SK-N-SH treated with all-trans-retinoic acid at 6 μM for 48 hours (cell line): ENCODE measurements around the gene ASCC3.

Experiments used
- ATAC-seq: fragments of 200-7000 bp; cut with Tn5 transposase; 3 replicates; pipeline ENCODE4 v1.9.1; 2020; ENCODE audit warnings: mild to moderate bottlenecking, moderate library complexity
- ARNTL ChIP-seq: fragments of 450-650 bp; formaldehyde crosslinking; IDR thresholded peaks from 2 replicates; pipeline ENCODE4 v1.5.0; 2020; ENCODE audit warnings: low read depth, mild to moderate bottlenecking, moderate library complexity, borderline replicate concordance
- BACH2 ChIP-seq: fragments of 250-450 bp; sonication (Bioruptor Pico); IDR thresholded peaks from 2 replicates; pipeline ENCODE4 v1.9.0; 2021; ENCODE audit warnings: mild to moderate bottlenecking, borderline replicate concordance
- CSDC2 ChIP-seq: fragments of 250-450 bp; sonication (Bioruptor Pico); IDR thresholded peaks from 2 replicates; pipeline ENCODE4 v1.5.0; 2020; ENCODE audit warnings: mild to moderate bottlenecking, moderate library complexity
- ESRRG ChIP-seq: fragments of 250-450 bp; sonication (Bioruptor Pico); IDR thresholded peaks from 2 replicates; pipeline ENCODE4 v1.6.1; 2021; ENCODE audit warnings: mild to moderate bottlenecking
- ISL1 ChIP-seq: fragments of 250-450 bp; sonication (Bioruptor Pico); IDR thresholded peaks from 2 replicates; pipeline ENCODE4 v2.1.2; 2022; ENCODE audit warnings: mild to moderate bottlenecking, moderate library complexity
- OSR1 ChIP-seq: fragments of 250-450 bp; sonication (Bioruptor Pico); IDR thresholded peaks from 2 replicates; pipeline ENCODE4 v1.8.0; 2022; ENCODE audit warnings: moderate library complexity, mild to moderate bottlenecking, inconsistent platforms
- PPARA ChIP-seq: fragments of 250-450 bp; sonication (Bioruptor Pico); IDR thresholded peaks from 2 replicates; pipeline ENCODE4 v1.5.0; 2020; ENCODE audit warnings: mild to moderate bottlenecking, borderline replicate concordance
- RARB ChIP-seq: fragments of 250-450 bp; sonication (Bioruptor Pico); IDR thresholded peaks from 2 replicates; pipeline ENCODE4 v1.8.0; 2021; ENCODE audit warnings: mild to moderate bottlenecking, moderate library complexity
- SNAI2 ChIP-seq: fragments of 250-450 bp; sonication (Bioruptor Pico); IDR thresholded peaks from 2 replicates; pipeline ENCODE4 v1.5.0; 2020; ENCODE audit warnings: mild to moderate bottlenecking, moderate library complexity
- TCF4 ChIP-seq: fragments of 250-450 bp; sonication (Bioruptor Pico); IDR thresholded peaks from 2 replicates; pipeline ENCODE4 v1.8.0; 2021; ENCODE audit warnings: mild to moderate bottlenecking, moderate library complexity, borderline replicate concordance
- TOX ChIP-seq: fragments of 250-450 bp; sonication (Bioruptor Pico); IDR thresholded peaks from 2 replicates; pipeline ENCODE4 v1.8.0; 2021; ENCODE audit warnings: mild to moderate bottlenecking, moderate library complexity, borderline replicate concordance
- ZC3H10 ChIP-seq: fragments of 250-450 bp; sonication (Bioruptor Pico); IDR thresholded peaks from 2 replicates; pipeline ENCODE4 v1.5.1; 2021; ENCODE audit warnings: mild to moderate bottlenecking, moderate library complexity
- ZFP3 ChIP-seq: fragments of 250-450 bp; sonication (Bioruptor Pico); IDR thresholded peaks from 2 replicates; pipeline ENCODE4 v1.5.0; 2020; ENCODE audit warnings: mild to moderate bottlenecking, moderate library complexity
- ZFP30 ChIP-seq: fragments of 450-650 bp; formaldehyde crosslinking; IDR thresholded peaks from 2 replicates; pipeline ENCODE4 v1.5.0; 2022; ENCODE audit warnings: mild to moderate bottlenecking, moderate library complexity
- ZNF565 ChIP-seq: fragments of 450-650 bp; formaldehyde crosslinking; conservative IDR thresholded peaks from 2 replicates; pipeline ENCODE4 v1.5.0; 2020; ENCODE audit warnings: low read depth, mild to moderate bottlenecking, moderate library complexity
- ZNF8 ChIP-seq: fragments of 450-650 bp; formaldehyde crosslinking; IDR thresholded peaks from 2 replicates; pipeline ENCODE4 v1.5.0; 2020; ENCODE audit warnings: mild to moderate bottlenecking, moderate library complexity
- TF ChIP-seq, protein P1 (sequence below): fragments of 250-450 bp; sonication (Bioruptor Pico); IDR thresholded peaks from 2 replicates; pipeline ENCODE4 v1.5.1; 2021; ENCODE audit warnings: mild to moderate bottlenecking, moderate library complexity
- TF ChIP-seq, protein P2 (sequence below): fragments of 250-450 bp; sonication (Bioruptor Pico); IDR thresholded peaks from 2 replicates; pipeline ENCODE4 v1.8.0; 2020; ENCODE audit warnings: mild to moderate bottlenecking, moderate library complexity, borderline replicate concordance

ASCC3 gene

DNA sequence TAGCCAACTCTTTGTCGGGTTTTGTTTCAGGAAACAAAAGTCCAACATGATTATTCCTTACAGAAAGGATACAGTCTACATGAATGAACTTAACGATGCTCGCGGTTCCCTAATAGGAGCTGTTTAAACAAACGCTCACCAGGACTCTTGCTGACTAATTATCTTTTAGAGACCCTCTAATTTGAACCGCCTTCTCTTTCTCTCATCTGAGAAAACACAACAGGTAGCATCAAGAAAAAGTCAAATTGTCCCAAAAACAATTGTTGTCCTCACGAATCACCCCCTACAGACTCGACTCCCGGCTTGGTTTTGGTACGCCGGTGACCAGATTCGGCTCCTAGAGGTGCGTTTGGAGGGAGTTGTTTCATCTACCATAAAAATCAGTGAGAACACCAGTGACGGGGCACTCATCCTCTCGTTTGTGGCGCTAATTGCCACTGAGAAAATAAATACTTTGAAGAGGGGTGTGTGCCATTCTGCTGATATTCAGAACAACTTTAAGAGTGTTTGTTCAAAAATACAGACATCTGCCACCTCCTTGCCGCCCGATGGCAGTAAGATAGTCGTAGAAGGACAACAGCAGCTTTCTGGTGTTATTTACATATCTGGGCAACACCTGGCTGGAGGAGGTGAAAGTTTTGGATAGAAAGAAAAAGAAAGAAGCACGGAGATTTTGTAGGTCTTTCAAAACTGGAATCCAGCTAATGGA is 415.3 kb downstream of the ASCC3 start:
- no peak for TF ChIP-seq TOX (CRISPR knock-in tag)
- no peak for TF ChIP-seq ZFP3
- no peak for TF ChIP-seq ESRRG
- no peak for TF ChIP-seq CSDC2 (CRISPR knock-in tag)
- no peak for TF ChIP-seq ZC3H10 (CRISPR knock-in tag)
- TF ChIP-seq RARB (CRISPR knock-in tag), result no peak
- TF ChIP-seq ISL1, result no peak
- TF ChIP-seq OSR1, result no peak
- TF ChIP-seq, protein P1, sequence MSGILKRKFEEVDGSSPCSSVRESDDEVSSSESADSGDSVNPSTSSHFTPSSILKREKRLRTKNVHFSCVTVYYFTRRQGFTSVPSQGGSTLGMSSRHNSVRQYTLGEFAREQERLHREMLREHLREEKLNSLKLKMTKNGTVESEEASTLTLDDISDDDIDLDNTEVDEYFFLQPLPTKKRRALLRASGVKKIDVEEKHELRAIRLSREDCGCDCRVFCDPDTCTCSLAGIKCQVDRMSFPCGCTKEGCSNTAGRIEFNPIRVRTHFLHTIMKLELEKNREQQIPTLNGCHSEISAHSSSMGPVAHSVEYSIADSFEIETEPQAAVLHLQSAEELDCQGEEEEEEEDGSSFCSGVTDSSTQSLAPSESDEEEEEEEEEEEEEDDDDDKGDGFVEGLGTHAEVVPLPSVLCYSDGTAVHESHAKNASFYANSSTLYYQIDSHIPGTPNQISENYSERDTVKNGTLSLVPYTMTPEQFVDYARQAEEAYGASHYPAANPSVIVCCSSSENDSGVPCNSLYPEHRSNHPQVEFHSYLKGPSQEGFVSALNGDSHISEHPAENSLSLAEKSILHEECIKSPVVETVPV (CRISPR knock-in tag), result no peak
- TF ChIP-seq TCF4 (CRISPR knock-in tag), result no peak
- TF ChIP-seq, all 23 proteins: peak for 0
- no peak for ATAC-seq

DNA sequence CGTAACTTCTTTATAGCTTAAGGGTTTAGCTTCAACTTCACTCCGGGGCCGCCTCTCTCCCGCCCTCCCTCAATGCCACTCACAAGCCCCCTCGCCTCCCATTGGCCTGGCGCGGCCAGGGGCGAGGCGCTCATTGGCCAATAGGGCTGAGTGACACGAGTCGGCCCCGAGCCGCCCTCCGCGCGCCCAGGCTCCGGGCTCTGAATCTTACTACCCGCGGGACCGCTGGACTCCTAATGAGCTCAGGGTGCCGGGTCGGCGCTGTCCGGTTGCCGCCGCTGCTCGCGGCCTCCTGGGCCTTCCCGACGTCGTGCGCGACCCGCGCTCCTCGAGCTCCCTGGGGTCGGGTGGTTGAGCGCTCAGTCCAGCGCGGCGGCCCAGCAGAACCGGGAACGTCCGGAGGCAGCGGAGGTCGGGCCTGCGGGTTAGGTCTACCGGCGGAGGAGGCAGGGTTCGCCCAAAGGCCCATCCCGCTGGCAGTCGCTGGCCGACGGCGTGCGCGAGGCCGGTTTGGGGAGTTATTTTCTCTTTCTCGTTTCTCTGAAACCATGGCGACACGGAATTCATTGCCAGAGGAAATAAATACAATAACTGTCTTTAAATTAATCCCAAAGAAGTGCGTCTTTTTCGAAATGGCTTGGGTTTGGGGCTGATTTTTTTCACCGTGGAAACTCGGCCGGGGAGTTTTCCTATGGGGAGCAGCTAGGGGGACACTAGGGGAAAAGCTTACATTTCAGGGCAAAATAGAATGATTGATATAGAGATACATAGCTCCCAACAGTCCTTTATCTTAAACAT is 416.0 kb downstream of the ASCC3 start, which contains the start of gene SIM1:
TSS of gene SIM1 (minus strand) at position 19 of the 798 bp plus-strand sequence. CDS start 1,453 bp downstream, outside the sequence.
- peak; percentile 83 for ATAC-seq

DNA sequence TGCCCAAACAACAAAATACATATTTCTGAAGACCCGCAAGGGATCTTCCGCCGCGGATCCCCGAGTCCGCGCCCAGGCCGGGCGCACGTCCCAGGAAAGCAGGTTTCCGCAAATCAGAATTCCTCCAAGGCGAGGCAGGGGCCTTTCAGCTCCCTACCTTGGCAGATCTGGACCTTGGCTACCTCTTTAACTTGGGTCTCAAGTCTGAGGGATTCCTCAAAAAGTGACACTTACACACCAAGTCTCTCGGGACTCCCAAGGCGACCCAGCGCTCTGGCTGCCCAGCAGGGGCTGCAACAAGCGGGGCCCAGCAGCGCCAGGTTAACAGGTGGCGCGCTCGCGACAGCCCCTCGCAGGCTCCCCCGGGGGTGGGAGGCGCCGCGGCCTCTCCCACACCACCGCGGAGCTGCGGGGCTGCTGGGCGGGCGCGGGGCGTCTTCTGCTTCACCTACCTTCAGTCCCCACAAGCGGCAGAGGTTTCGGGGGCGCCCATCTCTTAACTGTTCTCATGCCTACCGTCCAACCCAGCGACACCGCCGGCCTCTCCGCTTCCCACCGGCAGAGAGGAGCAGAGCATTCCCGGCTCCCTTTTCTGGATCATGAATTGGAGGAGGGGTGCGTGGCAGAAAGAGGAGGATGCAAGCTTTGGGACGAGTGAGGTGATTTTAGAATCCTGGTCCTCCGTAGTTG is 416.8 kb downstream of the ASCC3 start:
- no peak for ATAC-seq
- TF ChIP-seq ZFP30 (CRISPR knock-in tag) (no peak), TOX (CRISPR knock-in tag) (no peak), ZC3H10 (CRISPR knock-in tag) (no peak)

More for the DNA sequence above, 416.0 kb downstream of the ASCC3 start, which contains the start of gene SIM1:
- TF ChIP-seq TCF4 (CRISPR knock-in tag), result no peak
- TF ChIP-seq ZNF565 (CRISPR knock-in tag), result no peak
- no peak for TF ChIP-seq CSDC2 (CRISPR knock-in tag)
- TF ChIP-seq OSR1, result no peak
- no peak for TF ChIP-seq BACH2 (CRISPR knock-in tag)
- no peak for TF ChIP-seq ARNTL (CRISPR knock-in tag)
- TF ChIP-seq ESRRG, result no peak
- no peak for TF ChIP-seq SNAI2 (CRISPR knock-in tag)
- TF ChIP-seq, protein P1 (CRISPR knock-in tag), result no peak
- no peak for TF ChIP-seq RARB (CRISPR knock-in tag)
- no peak for TF ChIP-seq ZNF8

DNA sequence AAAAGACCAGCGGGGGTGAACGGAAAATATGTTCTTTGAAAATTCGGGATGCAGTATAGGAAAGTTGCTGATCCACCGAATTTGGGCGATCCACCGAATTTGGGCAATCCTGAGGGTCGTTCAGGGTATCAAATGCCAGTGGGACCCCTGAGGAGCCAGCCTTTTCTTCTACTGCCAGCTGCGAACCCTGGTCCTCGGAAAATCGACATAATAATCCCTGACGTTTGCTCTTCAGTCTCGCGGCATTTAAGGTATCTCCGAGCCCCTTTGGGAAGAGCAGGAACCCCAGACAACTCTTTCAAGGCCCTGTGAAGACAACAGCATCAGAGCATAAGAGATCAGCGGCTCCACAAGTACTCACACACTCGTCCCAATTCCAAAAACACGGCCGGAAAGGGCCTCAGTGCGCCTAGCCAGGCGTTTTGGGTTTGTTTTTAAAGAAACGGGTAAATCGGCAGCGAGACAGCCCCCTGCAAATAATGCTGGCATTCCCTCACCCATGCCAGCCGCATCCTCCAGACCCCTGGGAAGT is 417.4 kb downstream of the ASCC3 start:
- no peak for ATAC-seq
- TF ChIP-seq TCF4 (CRISPR knock-in tag) (no peak), PPARA (CRISPR knock-in tag) (no peak)
- TF ChIP-seq, protein P1 (CRISPR knock-in tag), result no peak
- TF ChIP-seq, protein P2, sequence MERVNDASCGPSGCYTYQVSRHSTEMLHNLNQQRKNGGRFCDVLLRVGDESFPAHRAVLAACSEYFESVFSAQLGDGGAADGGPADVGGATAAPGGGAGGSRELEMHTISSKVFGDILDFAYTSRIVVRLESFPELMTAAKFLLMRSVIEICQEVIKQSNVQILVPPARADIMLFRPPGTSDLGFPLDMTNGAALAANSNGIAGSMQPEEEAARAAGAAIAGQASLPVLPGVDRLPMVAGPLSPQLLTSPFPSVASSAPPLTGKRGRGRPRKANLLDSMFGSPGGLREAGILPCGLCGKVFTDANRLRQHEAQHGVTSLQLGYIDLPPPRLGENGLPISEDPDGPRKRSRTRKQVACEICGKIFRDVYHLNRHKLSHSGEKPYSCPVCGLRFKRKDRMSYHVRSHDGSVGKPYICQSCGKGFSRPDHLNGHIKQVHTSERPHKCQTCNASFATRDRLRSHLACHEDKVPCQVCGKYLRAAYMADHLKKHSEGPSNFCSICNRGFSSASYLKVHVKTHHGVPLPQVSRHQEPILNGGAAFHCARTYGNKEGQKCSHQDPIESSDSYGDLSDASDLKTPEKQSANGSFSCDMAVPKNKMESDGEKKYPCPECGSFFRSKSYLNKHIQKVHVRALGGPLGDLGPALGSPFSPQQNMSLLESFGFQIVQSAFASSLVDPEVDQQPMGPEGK (CRISPR knock-in tag), result no peak
- TF ChIP-seq, all 23 proteins: peak for 0
